Stimulated activated CD8-positive, alpha-beta memory T cell treated with anti-CD3 and anti-CD28 coated beads, Interleukin-2, amount 100 ng/mL, for 48 hours (primary cell): ENCODE results near the gene BSCL2.
"Not testable (repeated sequence)": the region's sequence is repeated elsewhere in the genome, so short reads cannot be mapped to it uniquely, and the experiment has no call there.

Experiments
- DNase-seq, 2 donors: peaks; one replicate each; pipeline ENCODE4 v3.0.0-alpha.2; 2020; ENCODE audit warnings: low read depth in 2 of 2

Gene BSCL2

DNA sequence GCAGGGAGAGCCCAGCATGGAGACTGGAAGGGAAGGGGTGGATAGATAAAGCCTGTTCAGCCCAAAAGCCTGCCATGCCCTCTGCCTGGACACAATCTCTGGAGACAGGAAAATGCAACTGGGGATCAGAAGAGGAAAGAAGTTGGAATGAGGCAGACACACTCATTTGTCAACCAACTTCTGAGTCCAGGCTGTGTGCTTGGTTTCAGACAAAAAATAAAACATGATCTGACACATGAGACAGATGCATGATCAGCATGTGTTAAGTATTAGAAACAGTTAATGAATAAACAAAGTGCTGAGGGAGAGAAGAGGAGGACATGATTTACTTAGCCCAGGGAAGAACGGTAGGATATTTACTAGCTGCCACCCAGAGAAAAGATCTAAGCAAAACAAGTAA lies 18.7 kb downstream of the BSCL2 start:
- no peak for DNase-seq

DNA sequence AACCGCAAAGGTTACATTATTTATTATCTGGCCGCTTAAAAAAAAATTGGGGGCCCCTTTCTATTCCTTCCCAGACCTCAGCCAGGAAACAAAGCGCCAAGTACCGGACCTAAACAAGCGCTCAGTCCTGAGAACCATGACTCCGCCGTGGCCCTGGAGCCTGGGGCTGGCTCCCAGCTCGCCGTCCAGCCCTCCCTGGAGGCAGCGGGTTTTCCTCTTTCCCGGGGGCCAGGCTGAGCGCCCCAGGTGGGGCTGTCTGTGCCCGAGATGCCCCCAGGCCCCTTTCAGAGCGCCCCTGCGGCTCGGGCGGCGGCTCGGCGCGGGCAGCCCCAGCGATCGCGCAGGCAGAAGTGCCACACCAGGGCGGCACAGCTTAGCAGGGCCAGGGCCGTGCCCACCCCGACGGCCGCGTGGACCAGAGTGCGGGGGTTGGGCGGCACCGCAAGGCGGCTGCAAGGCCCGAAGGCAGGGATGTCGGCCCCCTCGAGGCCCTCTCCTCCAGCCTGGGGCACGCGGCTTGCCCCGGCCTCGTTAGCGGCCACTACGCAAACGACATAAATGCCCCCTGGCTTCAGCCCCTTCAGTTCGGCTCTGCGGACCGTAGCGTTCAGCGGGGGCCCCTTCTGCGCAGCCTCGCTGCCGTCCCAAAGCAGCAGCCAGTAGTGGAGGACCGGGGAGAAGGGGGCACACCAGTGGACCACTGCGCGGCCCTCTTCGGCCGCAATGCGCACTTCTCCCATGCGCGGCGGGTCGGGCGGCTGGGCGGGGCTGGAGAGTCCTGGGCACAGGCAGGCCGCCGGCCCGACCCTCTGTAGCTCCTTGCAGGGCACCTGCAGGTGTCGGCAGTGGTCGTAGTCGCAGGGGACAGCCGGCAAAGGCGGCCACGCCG lies 19.5 kb downstream of the BSCL2 start:
- no peak for DNase-seq

DNA sequence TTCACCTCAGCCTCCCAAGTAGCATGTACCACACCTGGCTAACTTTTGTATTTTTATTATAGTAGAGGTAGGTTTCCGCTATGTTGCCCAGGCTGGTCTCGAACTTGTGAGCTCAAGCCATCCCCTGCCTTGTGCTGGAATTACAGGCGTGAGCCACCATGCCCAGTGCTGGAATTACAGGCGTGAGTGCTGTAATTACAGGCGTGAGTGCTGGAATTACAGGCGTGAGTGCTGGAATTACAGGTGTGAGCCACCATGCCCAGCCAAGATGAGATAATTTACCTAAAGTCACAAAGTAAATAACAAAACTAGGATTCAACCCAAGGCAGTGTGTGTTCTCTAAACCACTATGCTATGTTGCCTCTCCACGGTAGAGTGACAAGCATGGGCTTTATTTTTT lies 24.7 kb downstream of the BSCL2 start:
- no peak for DNase-seq

DNA sequence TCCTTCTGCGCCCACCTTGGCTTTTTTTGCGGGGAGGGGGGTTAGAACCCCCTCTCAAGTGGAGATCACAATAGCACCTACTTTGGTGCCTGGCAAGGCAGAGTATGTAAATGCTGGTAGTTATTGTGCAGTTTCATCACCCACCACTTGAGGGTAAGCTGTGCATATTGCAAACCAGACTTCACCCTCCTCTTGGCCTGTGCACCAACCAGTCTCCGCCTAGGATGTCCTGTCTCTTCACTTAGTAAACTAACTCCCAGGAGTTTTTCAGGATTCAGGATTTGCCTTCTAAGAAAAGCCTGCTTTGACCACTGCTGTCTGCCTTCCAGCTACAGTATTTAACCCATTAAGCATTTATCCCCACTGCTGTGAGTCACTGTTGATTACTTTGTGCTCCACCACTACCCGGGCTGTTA lies 26.4 kb downstream of the BSCL2 start:
- DNase-seq: no peak

DNA sequence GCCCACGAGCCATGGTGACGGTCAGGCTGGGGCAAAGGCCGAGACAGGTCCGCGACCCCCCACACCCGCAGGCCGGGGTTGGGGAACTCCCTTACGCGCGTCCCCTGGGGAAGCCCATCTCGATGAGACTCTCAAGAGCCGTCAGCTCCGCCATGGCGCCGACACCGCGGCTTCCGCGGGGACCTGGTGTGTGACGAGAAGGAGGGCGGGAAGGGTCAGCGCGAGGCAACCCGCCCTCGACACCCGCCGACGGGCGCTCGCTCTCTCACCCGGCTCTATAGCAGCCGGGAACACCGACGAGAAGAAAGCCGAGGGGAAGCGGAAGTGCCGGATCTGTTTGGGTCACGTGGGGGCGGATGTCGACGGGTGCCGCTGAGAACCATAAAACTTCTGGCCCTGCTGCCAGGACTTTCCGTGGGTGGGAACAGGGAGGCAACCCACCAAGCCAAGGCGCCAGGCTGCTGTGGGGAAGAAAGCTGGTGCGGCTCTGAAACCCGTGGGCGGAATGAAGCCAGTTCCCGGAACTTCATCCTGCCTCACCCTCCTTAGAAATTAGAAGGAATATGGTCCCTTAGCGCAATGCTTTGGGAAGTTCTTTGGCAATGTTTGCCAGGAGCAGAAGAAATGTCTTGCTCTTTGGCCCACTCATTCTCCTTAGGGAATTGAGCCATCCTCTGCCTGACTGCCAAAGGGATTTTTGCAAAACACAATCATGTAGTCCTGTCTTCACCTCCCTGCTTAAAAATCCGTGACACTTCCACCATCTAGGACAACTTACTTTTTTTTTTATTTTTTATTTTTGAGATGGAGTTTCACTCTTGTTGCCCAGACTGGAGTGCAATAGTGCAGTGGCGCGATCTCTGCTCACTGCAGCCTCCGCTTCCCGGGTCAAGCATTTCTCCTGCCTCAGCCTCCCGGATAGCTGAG lies 28.2 kb downstream of the BSCL2 start, which contains the start of gene UBXN1:
Gene UBXN1, minus strand, starts transcription at position 304 of the 927 bp plus-strand sequence. Its CDS starts 150 bp downstream, at position 154.
- peak; percentile 81 to 83 for DNase-seq

DNA sequence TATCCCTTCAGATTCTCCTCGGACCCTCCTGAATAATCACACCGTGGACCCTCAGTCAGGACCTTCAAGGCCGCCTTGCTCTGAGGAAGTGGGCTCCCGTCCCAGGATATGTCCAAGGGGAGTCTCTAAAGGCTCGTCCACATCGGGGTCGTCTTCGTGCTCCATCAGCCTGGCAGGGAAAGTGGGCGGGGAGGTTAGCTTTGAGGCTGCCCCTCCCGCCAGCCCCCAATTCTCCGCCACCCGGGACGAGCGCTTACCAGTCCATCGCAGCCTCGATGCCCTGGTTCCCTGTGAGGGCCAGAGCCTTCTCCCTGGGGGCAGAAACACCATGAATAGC lies 28.8 kb downstream of the BSCL2 start:
- no peak for DNase-seq

DNA sequence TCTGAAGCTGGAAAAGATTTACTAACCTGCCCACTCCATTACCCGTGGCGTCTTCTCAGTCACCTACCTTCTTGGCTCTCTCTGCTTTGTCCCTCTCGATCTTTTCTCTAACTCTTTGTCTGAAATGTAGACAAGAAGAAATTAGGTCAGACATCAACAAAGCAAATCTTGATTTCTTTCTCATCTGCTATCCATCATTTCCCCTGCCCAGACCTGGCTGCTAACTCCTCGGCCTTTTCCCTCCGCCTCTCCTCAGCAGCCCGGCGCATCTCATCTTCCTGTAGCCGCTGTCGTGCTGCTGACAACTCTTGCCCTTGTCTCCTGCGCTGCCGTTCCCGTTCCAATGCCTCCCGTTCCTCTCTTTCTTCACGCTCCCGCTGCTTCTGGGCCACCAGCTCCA lies 29.5 kb downstream of the BSCL2 start:
- DNase-seq: no peak

DNA sequence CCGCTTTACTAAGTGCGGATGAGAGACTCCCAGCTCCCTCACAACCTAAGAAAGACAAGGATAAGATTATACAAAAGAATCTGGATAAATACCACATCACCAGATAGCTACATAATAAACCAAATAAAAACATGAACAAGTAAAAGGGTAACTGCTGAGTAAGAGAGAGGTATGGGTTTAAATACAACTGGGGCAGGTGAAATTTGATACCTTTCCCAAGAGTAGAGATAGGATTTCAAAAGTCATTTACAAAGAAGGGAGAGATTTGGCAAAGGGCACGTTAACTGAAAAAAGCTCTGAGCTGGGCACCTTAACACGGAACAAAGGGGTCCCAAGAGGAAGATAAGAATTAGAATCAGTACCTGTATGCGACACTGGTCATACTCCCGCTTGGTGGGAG lies 30.1 kb downstream of the BSCL2 start:
- DNase-seq: no peak

DNA sequence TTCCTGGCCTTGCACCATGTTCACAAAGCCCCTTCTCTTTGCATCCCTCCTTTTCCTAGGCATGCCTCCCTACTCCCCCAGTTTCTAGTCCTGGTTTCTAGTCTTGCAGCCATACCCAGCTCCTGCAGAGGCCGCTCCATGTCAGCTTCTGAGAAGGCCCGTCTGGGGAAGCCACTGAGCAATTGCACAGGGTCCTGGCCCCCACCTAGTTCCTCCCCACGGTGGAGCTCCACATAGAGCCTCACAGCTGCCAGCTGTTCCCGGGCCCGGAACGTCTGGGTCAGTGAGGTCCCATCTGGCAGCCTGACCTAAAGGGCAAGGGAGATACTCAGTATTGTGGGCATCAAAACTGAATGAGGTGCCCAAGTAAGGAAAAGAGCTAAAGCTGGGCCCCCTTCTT lies 30.5 kb downstream of the BSCL2 start:
- DNase-seq: no peak

DNA sequence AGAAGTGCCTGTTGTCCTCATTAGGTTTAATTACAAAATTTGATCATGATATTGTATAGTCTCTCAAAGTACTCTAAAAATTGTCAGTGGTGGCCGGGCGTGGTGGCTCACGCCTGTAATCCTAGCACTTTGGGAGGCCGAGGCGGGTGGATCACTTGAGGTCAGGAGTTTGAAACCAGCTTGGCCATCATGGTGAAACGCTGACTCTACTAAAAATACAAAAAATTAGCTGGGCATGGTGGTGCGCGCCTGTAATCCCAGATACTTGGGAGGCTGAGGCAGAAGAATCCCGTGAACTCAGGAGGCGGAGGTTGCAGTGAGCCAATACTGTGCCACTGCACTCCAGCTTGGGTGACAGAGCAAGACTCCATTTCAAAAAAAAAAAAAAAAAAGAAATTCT lies 31.8 kb downstream of the BSCL2 start:
- DNase-seq: not testable (repeated sequence)

DNA sequence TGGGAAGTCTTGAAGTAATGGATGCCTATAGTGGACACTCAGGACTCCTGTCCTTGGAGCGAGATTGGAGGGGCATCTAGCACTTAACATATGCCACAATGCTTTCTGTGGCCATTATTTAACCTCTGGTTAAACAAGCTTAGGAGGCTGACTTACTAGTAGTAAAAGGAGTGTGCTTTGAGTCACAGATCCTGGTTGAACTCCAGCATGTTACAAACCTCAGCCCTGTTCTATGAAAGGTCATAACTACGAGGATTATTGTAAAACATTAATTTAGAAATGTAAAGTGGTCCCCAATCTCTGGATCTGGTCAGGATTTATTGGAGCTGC lies 34.1 kb downstream of the BSCL2 start:
- no peak for DNase-seq

DNA sequence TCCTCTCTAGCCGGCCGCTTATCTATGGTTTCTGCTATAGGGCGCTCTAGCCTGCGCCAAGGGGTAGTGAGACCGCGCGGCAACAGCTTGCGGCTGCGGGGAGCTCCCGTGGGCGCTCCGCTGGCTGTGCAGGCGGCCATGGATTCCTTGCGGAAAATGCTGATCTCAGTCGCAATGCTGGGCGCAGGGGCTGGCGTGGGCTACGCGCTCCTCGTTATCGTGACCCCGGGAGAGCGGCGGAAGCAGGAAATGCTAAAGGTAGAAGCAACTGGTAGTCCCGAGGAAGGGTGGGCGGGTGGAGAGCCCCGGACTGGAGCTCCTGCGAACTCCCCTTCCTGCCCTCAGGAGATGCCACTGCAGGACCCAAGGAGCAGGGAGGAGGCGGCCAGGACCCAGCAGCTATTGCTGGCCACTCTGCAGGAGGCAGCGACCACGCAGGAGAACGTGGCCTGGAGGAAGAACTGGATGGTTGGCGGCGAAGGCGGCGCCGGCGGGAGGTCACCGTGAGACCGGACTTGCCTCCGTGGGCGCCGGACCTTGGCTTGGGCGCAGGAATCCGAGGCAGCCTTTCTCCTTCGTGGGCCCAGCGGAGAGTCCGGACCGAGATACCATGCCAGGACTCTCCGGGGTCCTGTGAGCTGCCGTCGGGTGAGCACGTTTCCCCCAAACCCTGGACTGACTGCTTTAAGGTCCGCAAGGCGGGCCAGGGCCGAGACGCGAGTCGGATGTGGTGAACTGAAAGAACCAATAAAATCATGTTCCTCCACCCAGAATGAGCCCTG lies 35.4 kb downstream of the BSCL2 start, which contains the start of the genes LBHD1 and UQCC3:
Gene LBHD1, minus strand, starts transcription at position 660 of the 782 bp plus-strand sequence. CDS start 2,236 bp downstream, outside the sequence.
Gene UQCC3, plus strand, starts transcription at position 66 of the 782 bp plus-strand sequence. Its CDS starts 73 bp downstream, at position 139.
- DNase-seq: peak; percentile 60 to 83

DNA sequence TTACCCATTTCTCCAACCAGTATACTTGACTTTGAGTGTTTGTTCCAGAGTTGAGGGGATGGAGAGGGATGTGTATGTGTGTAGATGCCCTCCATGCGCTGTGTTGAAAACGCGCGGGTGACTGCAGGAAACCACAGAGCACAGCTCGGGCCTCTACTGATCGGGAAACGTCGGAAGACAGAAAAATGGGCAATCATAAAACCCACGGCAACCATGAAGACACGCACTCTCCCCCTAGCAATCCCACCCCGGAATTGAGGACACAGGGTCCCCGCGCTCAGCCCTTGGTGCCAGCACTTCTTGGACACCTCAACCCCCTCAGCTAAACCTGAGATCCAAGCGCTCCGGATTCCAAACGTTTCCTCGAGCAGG lies 36.0 kb downstream of the BSCL2 start:
- DNase-seq: no peak

DNA sequence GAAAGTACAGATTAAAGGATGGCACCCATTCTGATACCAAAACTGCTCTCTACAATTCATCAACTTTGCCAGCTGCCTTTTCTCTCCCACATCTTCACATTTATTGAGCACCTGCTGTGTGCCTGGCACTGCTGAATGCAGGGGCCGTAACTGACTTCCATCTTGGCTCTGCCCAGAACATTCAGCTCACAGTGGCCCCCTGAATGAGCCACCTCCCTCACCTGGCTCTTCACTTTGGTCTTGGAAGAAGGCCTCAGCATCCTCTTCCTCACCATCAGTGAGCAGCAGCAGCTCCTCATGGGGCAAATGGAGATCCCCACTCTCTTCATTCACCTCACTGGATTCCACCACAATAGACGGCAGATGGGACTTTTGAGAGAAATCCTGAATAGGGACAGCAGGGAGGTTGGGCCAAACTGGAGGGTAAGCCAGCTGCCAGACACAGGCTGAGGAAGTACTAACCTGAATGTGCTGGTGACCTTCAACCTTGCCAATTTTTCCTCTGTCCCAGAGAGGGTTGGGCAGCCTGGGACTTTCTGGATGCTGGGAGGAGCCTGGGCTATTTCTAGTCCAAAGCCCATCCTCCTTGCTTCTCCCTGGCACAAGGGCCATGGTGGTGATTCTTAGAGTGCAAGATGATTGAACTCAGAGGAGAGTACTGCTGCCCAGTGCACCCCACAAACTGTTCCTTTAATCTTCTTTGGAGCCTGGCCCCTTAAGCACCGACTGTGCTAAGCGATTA lies 37.6 kb downstream of the BSCL2 start:
- no peak for DNase-seq

DNA sequence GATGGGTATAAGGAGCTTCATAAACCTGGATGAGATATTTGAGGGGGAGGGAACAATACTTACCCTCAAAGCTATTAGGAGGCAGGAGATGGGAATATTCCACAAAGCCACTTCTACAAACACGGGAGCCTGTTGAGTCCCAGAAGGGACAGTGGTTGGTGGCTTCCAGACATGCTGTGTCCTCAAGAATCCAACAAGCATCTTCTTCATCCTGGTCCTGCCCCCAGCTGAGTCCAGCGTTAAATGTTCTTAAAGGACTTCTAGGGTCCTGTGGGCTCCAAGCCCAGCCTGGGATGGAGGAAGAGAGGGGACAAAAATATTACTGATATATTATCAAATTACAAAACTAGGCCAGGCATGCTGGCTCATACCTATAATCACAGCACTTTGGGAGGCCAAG lies 39.8 kb downstream of the BSCL2 start:
- DNase-seq: no peak

DNA sequence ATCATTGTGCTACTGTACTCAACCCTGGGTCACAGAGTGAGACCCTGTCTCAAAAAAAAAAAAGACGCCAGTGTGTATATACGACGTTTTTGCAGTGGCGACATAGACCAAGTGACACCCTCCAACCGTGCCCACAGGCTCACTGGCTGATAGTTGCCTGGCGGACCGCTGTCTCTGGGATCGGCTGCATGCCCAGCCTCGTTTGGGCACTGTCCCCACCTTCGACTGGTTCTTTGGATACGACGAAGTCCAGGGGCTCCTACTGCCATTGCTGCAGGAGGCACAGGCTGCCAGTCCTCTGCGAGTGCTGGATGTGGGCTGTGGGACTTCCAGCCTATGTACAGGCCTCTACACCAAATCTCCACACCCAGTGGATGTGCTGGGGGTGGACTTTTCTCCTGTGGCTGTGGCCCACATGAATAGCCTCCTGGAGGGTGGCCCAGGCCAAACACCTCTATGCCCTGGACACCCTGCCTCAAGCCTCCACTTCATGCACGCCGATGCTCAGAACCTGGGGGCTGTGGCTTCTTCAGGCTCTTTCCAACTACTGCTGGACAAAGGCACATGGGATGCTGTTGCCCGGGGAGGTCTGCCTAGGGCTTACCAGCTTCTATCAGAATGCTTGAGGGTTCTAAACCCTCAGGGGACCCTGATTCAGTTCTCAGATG lies 40.8 kb downstream of the BSCL2 start:
- DNase-seq: no peak

DNA sequence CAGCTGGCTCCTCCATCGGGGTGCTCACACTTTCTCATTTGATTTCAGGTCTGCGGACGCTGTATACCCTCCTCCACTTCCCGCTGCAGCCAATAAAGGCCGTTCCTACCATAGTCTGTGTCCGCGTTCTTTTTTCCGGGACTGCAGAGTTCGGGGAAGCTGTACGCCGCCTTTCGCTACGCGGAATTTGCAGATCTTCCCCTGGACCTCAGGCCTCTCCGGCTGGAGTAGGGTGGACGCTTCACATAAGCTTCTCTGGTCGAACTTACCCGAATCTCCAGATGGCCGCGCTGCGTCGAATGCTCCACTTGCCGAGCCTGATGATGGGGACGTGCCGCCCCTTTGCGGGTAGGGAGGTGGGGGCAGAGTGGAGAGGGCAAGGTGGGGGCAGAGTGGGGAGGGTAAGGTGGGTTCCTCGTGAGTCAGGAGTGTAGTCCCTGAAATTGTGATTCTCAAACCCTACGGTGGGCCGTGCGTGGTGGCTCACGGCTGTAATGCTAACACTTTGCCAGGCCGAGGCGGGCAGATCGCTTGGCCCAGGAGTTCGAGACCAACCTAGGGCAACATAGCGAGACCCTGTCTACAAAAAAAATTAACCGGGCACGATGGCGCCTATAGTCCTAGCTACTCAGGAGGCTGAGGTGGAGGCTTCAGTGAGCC lies 41.5 kb downstream of the BSCL2 start:
- DNase-seq: peak; percentile 50 to 57

DNA sequence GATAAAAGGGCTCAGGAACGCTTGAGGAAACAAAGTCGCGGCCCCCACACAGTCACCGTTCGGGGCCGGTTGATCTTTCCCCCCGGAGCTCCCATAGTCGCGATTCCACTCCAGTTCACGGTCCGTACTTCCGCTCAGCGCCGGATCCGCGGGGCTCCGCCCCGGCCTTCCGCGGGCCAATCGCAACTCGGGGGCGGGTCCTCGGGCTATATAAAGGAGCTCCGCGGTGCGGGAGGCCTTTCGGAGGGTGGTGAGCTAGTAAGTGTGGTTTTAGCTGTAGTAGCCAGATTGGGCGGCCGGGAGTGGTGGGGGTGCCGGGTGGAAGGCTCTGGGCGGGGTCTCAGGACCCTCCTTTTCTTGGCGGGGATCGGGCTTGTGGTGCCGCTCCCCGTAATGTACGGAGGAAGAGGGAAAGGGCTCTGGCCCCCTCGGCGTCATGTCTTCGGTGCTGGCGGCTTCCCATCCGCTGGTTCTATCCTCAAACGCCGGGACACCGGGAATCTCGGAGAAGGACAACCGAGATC lies 42.1 kb downstream of the BSCL2 start, which contains the start of the genes C11orf98 and CSKMT:
Gene C11orf98, minus strand, starts transcription at position 136 of the 524 bp plus-strand sequence. Its CDS starts 41 bp downstream, at position 95.
Gene CSKMT, plus strand, starts transcription at position 238 of the 524 bp plus-strand sequence. CDS start 568 bp downstream, outside the sequence.
- peak; percentile 91 to 93 for DNase-seq

DNA sequence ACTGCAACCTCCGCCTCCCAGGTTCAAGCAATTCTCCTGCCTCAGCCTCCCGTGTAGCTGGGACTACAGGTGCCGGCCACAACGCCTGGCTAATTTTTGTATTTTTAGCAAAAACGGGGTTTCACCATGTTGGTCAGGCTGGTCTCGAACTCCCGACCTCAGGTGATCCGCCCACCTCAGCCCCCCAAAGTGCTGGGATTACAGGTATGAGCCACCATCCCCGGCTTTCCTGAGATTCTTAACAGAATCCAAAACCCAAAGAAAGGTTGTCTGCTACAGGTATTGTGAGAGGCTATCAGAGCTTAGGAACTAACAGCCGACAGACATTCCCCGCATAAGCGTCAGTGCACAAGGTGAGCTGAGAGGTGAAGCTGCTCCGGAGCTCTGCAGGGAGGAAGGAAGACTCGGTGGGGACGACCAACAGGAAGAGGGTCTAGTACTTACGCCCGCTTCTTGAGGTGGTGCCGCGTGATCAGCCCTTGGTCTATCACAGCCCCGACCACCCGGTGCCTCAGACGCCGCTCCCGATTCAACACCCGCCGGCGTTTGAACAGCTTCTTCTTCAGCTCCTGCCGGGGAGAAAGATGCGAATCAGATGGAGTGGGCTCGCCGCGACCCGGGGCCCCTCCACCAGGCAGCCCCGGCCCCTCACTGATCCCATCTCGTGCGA lies 42.7 kb downstream of the BSCL2 start:
- DNase-seq: peak in 1 of 2 donors; percentile 46
